ENCODE data around the gene ZER1. TPM values are rescaled to one million over a fixed set of nuclear protein-coding genes. Genes with fewer than 3 reads are reported as not detected.

Gene ZER1
- total and polyA plus RNA-seq, 2 of the 8 experiments (the other 6 are each of a cell fraction or from before 2014, with no cell fraction given), result 20.5 to 26.6 TPM

DNA sequence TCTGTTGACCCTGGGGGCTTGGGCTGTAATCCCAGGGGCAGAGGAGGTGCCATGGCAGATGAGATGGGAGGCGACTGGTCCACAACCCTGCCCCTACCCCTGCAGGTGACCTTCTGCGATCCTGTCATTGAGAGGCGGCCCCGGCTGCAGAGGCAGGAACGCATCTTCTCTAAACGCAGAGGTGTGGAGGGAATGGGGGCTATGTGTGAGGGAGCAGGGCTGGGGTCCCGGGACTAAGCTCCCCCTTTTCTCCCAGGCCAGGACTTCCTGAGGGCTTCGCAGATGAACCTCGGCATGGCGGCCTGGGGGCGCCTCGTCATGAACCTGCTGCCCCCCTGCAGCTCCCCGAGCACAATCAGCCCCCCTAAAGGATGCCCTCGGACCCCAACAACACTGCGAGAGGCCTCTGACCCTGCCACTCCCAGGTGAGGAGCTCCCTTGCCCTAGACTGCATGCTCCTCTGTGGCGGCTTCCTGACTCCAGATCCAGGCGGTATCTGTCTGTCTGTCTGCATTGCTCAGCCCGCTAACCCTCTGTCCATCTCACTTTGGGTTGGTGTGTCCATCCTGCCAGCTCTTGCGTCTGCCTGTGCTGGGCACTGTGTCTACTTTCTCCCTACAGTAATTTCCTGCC is 57.7 kb downstream of the ZER1 start:
- Histone ChIP-seq H3K27me3 (replicated peaks in 1 of 4; ENCODE audit: control insufficient read depth in 3 of 4, extremely low read depth in 1 of 4, insufficient read depth in 3 of 4, low read length in 3 of 4) (no peaks in the 10 kb centered on the region), H2BK5ac (ENCODE audit: low read depth, low read length) (no peak overlapping the region; the same call in 1 of the 2 replicates), H2BK12ac (ENCODE audit: low read depth, low read length) (no peak overlapping the region), H3K4me3 (ENCODE audit: extremely low read depth in 1 of 4, insufficient read depth in 2 of 4, low read depth in 3 of 4, low read length in 4 of 4) (no peak overlapping the region), H2BK120ac (replicated peaks; ENCODE audit: low read depth, low read length) (no peak overlapping the region), H2AK5ac (ENCODE audit: low read depth, low read length) (no peak overlapping the region), H3K23me2 (ENCODE audit: low read depth, low read length) (no peaks in the 10 kb centered on the region), H2BK20ac (ENCODE audit: low read length) (no peak overlapping the region), H3K4me2 (ENCODE audit: insufficient read depth in 1 of 2, low read depth in 2 of 2, low read length in 2 of 2) (no peak overlapping the region), H3K79me2 (ENCODE audit: control insufficient read depth in 1 of 2, insufficient read depth in 2 of 2, low read length in 2 of 2) (no peaks in the 10 kb centered on the region), H3K14ac (ENCODE audit: insufficient read length) (no peak overlapping the region), H4K8ac (ENCODE audit: extremely low read depth, insufficient read depth, low read length) (no peak overlapping the region), H3K56ac (replicated peaks; ENCODE audit: insufficient read length, low read depth, low read length) (no peak overlapping the region), H3K27ac (ENCODE audit: low read depth, low read length) (no peak overlapping the region), H3K79me1 (ENCODE audit: low read depth, low read length) (no peaks in the 10 kb centered on the region), H3K4ac (replicated peaks; ENCODE audit: insufficient read length, low read depth, low read length) (no peak overlapping the region), H4K20me1 (replicated peaks in 1 of 2; ENCODE audit: control insufficient read depth in 1 of 2, insufficient read depth in 2 of 2, low read length in 2 of 2) (no peaks in the 10 kb centered on the region), H2AFZ (ENCODE audit: low read length) (no peak overlapping the region), H3K9me3 (ENCODE audit: insufficient read depth in 2 of 2, low read depth in 1 of 2, low read length in 1 of 2) (no peaks in the 10 kb centered on the region), H3K9ac (replicated peaks in 1 of 4; ENCODE audit: extremely low read depth in 1 of 4, low read depth in 3 of 4, low read length in 3 of 4) (no peak overlapping the region), H3K4me1 (replicated peaks in 1 of 4; ENCODE audit: control insufficient read depth in 3 of 4, insufficient read depth in 4 of 4, low read length in 3 of 4) (no peaks in the 10 kb centered on the region), H4K91ac (replicated peaks; ENCODE audit: insufficient read length, low read length) (no peak overlapping the region), H3K18ac (ENCODE audit: extremely low read depth, low read length) (no peak overlapping the region), H2BK15ac (ENCODE audit: low read length) (no peak overlapping the region), H3K23ac (ENCODE audit: insufficient read length) (no peak overlapping the region), H4K5ac (ENCODE audit: insufficient read length, low read depth, low read length) (no peak overlapping the region), H3K36me3 (ENCODE audit: control insufficient read depth in 2 of 4, insufficient read depth in 4 of 4, low read length in 3 of 4) (peaks cover 0 to 10% (median 0%) of the 10 kb centered on the region in 4 experiments; a peak in 3 of 8 replicates)
- FAIRE-seq (no peak), DNase-seq (ENCODE audit: low read depth in 1 of 2, low spot score in 2 of 2) (no peak)
- ChIA-PET POLR2A (ENCODE audit: partially characterized antibody) (interaction anchor here (0.7 to 46.1 kb wide), 5 partner anchors 5 to 105 kb away, joined by 3 to 1197 read pairs (median 133); partner anchors contain the start of genes DYNC2I2, SET and ZDHHC12), CTCF (ENCODE audit: partially characterized antibody) (interaction anchor here (0.6 to 1.5 kb wide), 3 partner anchors 10 to 878 kb away, joined by 3 to 4 read pairs (median 4); no protein-coding TSS in a partner anchor)
- no peak for TF ChIP-seq CHD2 (IDR thresholded peaks at IDR 0.05; ENCODE audit: low read length)
- no peak for TF ChIP-seq POLR2A (IDR thresholded peaks at IDR 0.05; ENCODE audit: control extremely low read depth in 1 of 2, low read depth in 2 of 2, low read length in 2 of 2)
- no peak for TF ChIP-seq SIN3A (conservative IDR thresholded peaks at IDR 0.05 in 1 of 2, IDR thresholded peaks at IDR 0.05 in 1 of 2; ENCODE audit: low read depth in 1 of 2, low read length in 2 of 2)
- TF ChIP-seq TAF1 (IDR thresholded peaks at IDR 0.05; ENCODE audit: low read depth, low read length), result no peak
- TF ChIP-seq CTBP2 (IDR thresholded peaks at IDR 0.05; ENCODE audit: borderline replicate concordance, insufficient read depth, insufficient read length, low read length), result no peak
- no peak for TF ChIP-seq CBX8 (IDR thresholded peaks at IDR 0.05; ENCODE audit: borderline replicate concordance, low read depth, low read length)
- no peak for TF ChIP-seq BRCA1 (IDR thresholded peaks at IDR 0.05; ENCODE audit: low read depth, low read length)
- WGBS, 2 experiments (ENCODE audit: extremely low coverage in 1 of 2, insufficient coverage in 1 of 2, insufficient read length in 1 of 2, insufficient replicate concordance in 2 of 2, low coverage in 1 of 2, low lambda C conversion rate in 2 of 2, missing lambda C conversion rate in 1 of 2), result 95% methylated on average over 18 of the region's 19 CpGs; no CpG with 5 or more reads in 1 of the 2 experiments
